Measurements from ENCODE around the gene OPA3.

OPA3 gene

GRCh38 chr19:45598267-45599001 lies 13.8 kb upstream of the OPA3 start:
- no peak for DNase-seq (ENCODE audit: low read depth)

GRCh38 chr19:45597425-45598111 lies 13.0 kb upstream of the OPA3 start:
- DNase-seq (ENCODE audit: low read depth): no peak

GRCh38 chr19:45595814-45596213 lies 11.2 kb upstream of the OPA3 start:
- no peak for DNase-seq (ENCODE audit: low read depth)

- no peak for DNase-seq (ENCODE audit: low read depth)
Measured at GRCh38 chr19:45593520-45593919, 8.9 kb upstream of the OPA3 start.

GRCh38 chr19:45592366-45592765 lies 7.8 kb upstream of the OPA3 start:
- no peak for DNase-seq (ENCODE audit: low read depth)

- DNase-seq (ENCODE audit: low read depth): no peak
Measured at GRCh38 chr19:45591638-45592005, 7.0 kb upstream of the OPA3 start.

GRCh38 chr19:45591004-45591637 lies 6.5 kb upstream of the OPA3 start:
- DNase-seq (ENCODE audit: low read depth): peak; percentile 14

GRCh38 chr19:45590300-45591003 lies 5.8 kb upstream of the OPA3 start:
- no peak for DNase-seq (ENCODE audit: low read depth)

- no peak for DNase-seq (ENCODE audit: low read depth)
Measured at GRCh38 chr19:45589768-45590167, 5.2 kb upstream of the OPA3 start.

GRCh38 chr19:45587873-45588272 lies 3.3 kb upstream of the OPA3 start:
- no peak for DNase-seq (ENCODE audit: low read depth)

GRCh38 chr19:45585158-45585577 lies 566 bp upstream of the OPA3 start:
- DNase-seq (ENCODE audit: low read depth): no peak

- DNase-seq (ENCODE audit: low read depth): no peak
Measured at GRCh38 chr19:45581576-45581975, 3.0 kb downstream of the OPA3 start.

GRCh38 chr19:45578861-45579260 lies 5.7 kb downstream of the OPA3 start:
- no peak for DNase-seq (ENCODE audit: low read depth)

GRCh38 chr19:45577111-45577905 lies 7.3 kb downstream of the OPA3 start:
- DNase-seq (ENCODE audit: low read depth): no peak

GRCh38 chr19:45576682-45577081 lies 7.9 kb downstream of the OPA3 start:
- no peak for DNase-seq (ENCODE audit: low read depth)

GRCh38 chr19:45575216-45575615 lies 9.4 kb downstream of the OPA3 start:
- no peak for DNase-seq (ENCODE audit: low read depth)

- DNase-seq (ENCODE audit: low read depth): no peak
Measured at GRCh38 chr19:45574526-45574925, 10.1 kb downstream of the OPA3 start.

GRCh38 chr19:45571457-45572220 lies 13.0 kb downstream of the OPA3 start:
- no peak for DNase-seq (ENCODE audit: low read depth)

GRCh38 chr19:45569619-45570421 lies 14.8 kb downstream of the OPA3 start:
- peak; percentile 39 for DNase-seq (ENCODE audit: low read depth)

- DNase-seq (ENCODE audit: low read depth): no peak
Measured at GRCh38 chr19:45568732-45569131, 15.9 kb downstream of the OPA3 start.

Data from stimulated activated CD8-positive, alpha-beta memory T cell treated with anti-CD3 and anti-CD28 coated beads, Interleukin-7, amount 100 ng/mL, for 24 hours (primary cell).